Measurements from ENCODE around the gene CTNNB1. TPM values are rescaled to one million over a fixed set of nuclear protein-coding genes. Genes with fewer than 3 reads are reported as not detected.

The CTNNB1 gene
- total and polyA plus RNA-seq, 2 of the 8 experiments (the other 6 are each of a cell fraction or from before 2014, with no cell fraction given), result 356 to 579 TPM

DNA sequence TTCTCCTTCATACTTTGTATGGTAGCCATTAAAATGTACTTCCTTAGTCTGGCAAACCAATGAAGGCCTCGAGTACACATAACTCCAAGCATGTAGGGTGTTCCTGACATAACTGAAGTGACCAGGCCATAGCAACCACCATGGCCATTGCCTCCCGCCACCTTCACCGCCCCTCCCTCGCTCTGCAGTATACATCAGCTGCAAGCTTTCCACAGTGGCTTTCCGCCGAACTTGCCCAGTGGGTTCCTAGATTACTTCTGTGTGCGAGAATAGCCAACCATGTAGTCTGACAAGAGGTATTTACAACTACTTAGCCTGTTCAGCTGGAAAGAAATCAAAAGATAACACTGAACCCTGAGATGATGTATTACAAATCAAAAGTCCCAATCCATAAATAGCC lies 3.4 kb upstream of the CTNNB1 start:
- H2AFZ ChIP-seq (ENCODE audit: low read length), result no peak overlapping the region

More for the DNA sequence above, 3.4 kb upstream of the CTNNB1 start:
- Histone ChIP-seq H3K27ac (ENCODE audit: low read depth, low read length) (no peak overlapping the region), H3K4ac (replicated peaks; ENCODE audit: insufficient read length, low read depth, low read length) (no peak overlapping the region), H2BK5ac (ENCODE audit: low read depth, low read length) (no peak overlapping the region), H3K23ac (ENCODE audit: insufficient read length) (no peak overlapping the region), H2BK120ac (replicated peaks; ENCODE audit: low read depth, low read length) (no peak overlapping the region), H2AK5ac (ENCODE audit: low read depth, low read length) (no peak overlapping the region), H4K8ac (ENCODE audit: extremely low read depth, insufficient read depth, low read length) (no peak overlapping the region), H3K9ac (replicated peaks in 1 of 4; ENCODE audit: extremely low read depth in 1 of 4, low read depth in 3 of 4, low read length in 3 of 4) (no peak overlapping the region), H4K5ac (ENCODE audit: insufficient read length, low read depth, low read length) (no peak overlapping the region), H3K18ac (ENCODE audit: extremely low read depth, low read length) (no peak overlapping the region), H2BK12ac (ENCODE audit: low read depth, low read length) (no peak overlapping the region), H3K23me2 (ENCODE audit: low read depth, low read length) (peaks cover 10% of the 10 kb centered on the region), H3K14ac (ENCODE audit: insufficient read length) (no peak overlapping the region), H2BK15ac (ENCODE audit: low read length) (no peak overlapping the region), H3K4me3 (ENCODE audit: extremely low read depth in 1 of 4, insufficient read depth in 2 of 4, low read depth in 3 of 4, low read length in 4 of 4) (no peak overlapping the region), H3K36me3 (ENCODE audit: control insufficient read depth in 2 of 4, insufficient read depth in 4 of 4, low read length in 3 of 4) (no peaks in the 10 kb centered on the region), H2BK20ac (ENCODE audit: low read length) (no peak overlapping the region), H4K91ac (replicated peaks; ENCODE audit: insufficient read length, low read length) (no peak overlapping the region), H3K4me2 (ENCODE audit: insufficient read depth in 1 of 2, low read depth in 2 of 2, low read length in 2 of 2) (no peak overlapping the region), H3K9me3 (ENCODE audit: insufficient read depth in 2 of 2, low read depth in 1 of 2, low read length in 1 of 2) (no peaks in the 10 kb centered on the region), H3K79me2 (ENCODE audit: control insufficient read depth in 1 of 2, insufficient read depth in 2 of 2, low read length in 2 of 2) (peaks cover 10 to 11% of the 10 kb centered on the region in 2 experiments), H3K56ac (replicated peaks; ENCODE audit: insufficient read length, low read depth, low read length) (no peak overlapping the region), H3K79me1 (ENCODE audit: low read depth, low read length) (no peaks in the 10 kb centered on the region), H3K27me3 (replicated peaks in 1 of 4; ENCODE audit: control insufficient read depth in 3 of 4, extremely low read depth in 1 of 4, insufficient read depth in 3 of 4, low read length in 3 of 4) (no peaks in the 10 kb centered on the region), H4K20me1 (replicated peaks in 1 of 2; ENCODE audit: control insufficient read depth in 1 of 2, insufficient read depth in 2 of 2, low read length in 2 of 2) (peaks cover 5 to 9% of the 10 kb centered on the region in 2 experiments), H3K4me1 (replicated peaks in 1 of 4; ENCODE audit: control insufficient read depth in 3 of 4, insufficient read depth in 4 of 4, low read length in 3 of 4) (peaks cover 0 to 4% (median 1%) of the 10 kb centered on the region in 4 experiments; a peak in 1 of 7 replicates)
- FAIRE-seq (no peak), DNase-seq (ENCODE audit: low read depth in 1 of 2, low spot score in 2 of 2) (no peak)
- CTCF ChIA-PET (ENCODE audit: partially characterized antibody), result no interaction called here
- TF ChIP-seq NANOG (IDR thresholded peaks at IDR 0.05; ENCODE audit: insufficient read depth, low read depth, low read length, poor library complexity, severe bottlenecking) (no peak), SP1 (IDR thresholded peaks at IDR 0.05; ENCODE audit: low read depth, low read length) (no peak)
- POLR2A ChIA-PET (ENCODE audit: partially characterized antibody), result interaction anchor here (0.7 to 1.0 kb wide), 2 partner anchors 9 to 21 kb away, joined by 3 read pairs; no protein-coding TSS in a partner anchor
- WGBS, 2 experiments (ENCODE audit: extremely low coverage in 1 of 2, insufficient coverage in 1 of 2, insufficient read length in 1 of 2, insufficient replicate concordance in 2 of 2, low coverage in 1 of 2, low lambda C conversion rate in 2 of 2, missing lambda C conversion rate in 1 of 2), result 91% methylated on average over 7 of the region's 7 CpGs; no CpG with 5 or more reads in 1 of the 2 experiments

Measured in H1 (cell line).